Aorta (tissue), 5 donors: ENCODE data around the gene CNOT8. TPM values are rescaled to one million over a fixed set of nuclear protein-coding genes. Genes with fewer than 3 reads are reported as not detected.
A peak's percentile ranks its signal among the peaks of the same experiment; 100 is the strongest.
"Not testable (repeated sequence)": the region's sequence is repeated elsewhere in the genome, so short reads cannot be mapped to it uniquely, and the experiment has no call there.

ENCODE experiments used
- ATAC-seq: fragments of 200-7000 bp; cut with Tn5 transposase; one replicate; pipeline ENCODE4 v1.9.1; 2022; ENCODE audit warnings: moderate library complexity; ENCODE audit not compliant: low FRiP score
- DNase-seq, 2 donors: peaks; one replicate each; pipeline ENCODE4 v3.0.0-alpha.2; 2020
- H3K27ac ChIP-seq, 2 donors: one replicate each; pipeline ENCODE4 v1.5.1; 2013; ENCODE audit warnings: low read length in 2 of 2, mild to moderate bottlenecking in 2 of 2, moderate library complexity in 2 of 2, control low read depth in 1 of 2, inconsistent platforms in 1 of 2, low read depth in 1 of 2
- H3K27me3 ChIP-seq, 2 donors: one replicate each; pipeline ENCODE4 v1.6.1; 2013; ENCODE audit warnings: control low read depth in 1 of 2, low read length in 1 of 2, mild to moderate bottlenecking in 1 of 2, moderate library complexity in 1 of 2; ENCODE audit not compliant: insufficient read depth in 2 of 2, control insufficient read depth in 1 of 2
- H3K36me3 ChIP-seq, 2 donors: one replicate each; pipeline ENCODE4 v1.6.1; 2013; ENCODE audit warnings: control low read depth in 1 of 2, low read length in 1 of 2, mild to moderate bottlenecking in 1 of 2; ENCODE audit not compliant: insufficient read depth in 2 of 2, control insufficient read depth in 1 of 2
- H3K4me1 ChIP-seq, 2 donors: one replicate each; pipeline ENCODE4 v1.6.1; 2013; ENCODE audit warnings: low read length in 2 of 2, control low read depth in 1 of 2, mild to moderate bottlenecking in 1 of 2, moderate library complexity in 1 of 2; ENCODE audit not compliant: insufficient read depth in 2 of 2, control insufficient read depth in 1 of 2
- H3K4me3 ChIP-seq, 2 donors: one replicate each; pipeline ENCODE4 v1.5.1; 2013; ENCODE audit warnings: low read length in 2 of 2, control low read depth in 1 of 2, mild to moderate bottlenecking in 1 of 2
- H3K9me3 ChIP-seq: one replicate; pipeline ENCODE4 v1.6.1; 2013; ENCODE audit warnings: mild to moderate bottlenecking, low read length; ENCODE audit not compliant: control insufficient read depth
- WGBS, 2 donors: extraction: QIAGEN DNeasy Blood & Tissue Kit; methylation state at CpG; one replicate each; pipeline ENCODE4 v1.1.7; 2013; 5-methylcytosine and 5-hydroxymethylcytosine counted together
- intact Hi-C, 2 donors: fragments of 100-400 bp; cut with DNase I; formaldehyde crosslinking; loops; one replicate each; pipeline versions ENCODE4 v1.14.2 to v1.15.0; 2022
- polyA plus RNA-seq, 2 donors: library from polyadenylated mRNA; stranded (reverse); fragments of 200-250 nt; gene quantifications; one replicate each; pipeline ENCODE4 v1.2.3, GENCODE V29; 2013
- total RNA-seq, 2 donors: library from RNA; stranded (reverse); fragmentation: NEBNext Ultra II Directional; extraction: Animal tissue kit (Norgen Biotek cat#: 25700); gene quantifications; one replicate each; pipeline ENCODE4 v1.2.1, GENCODE V29; 2021
- donor health status: healthy with polysubstance abuse.
- donor health status: Bipolar disorder and iron deficiency.
- donor health status: DM: no; HTN: no; CAD: no.
- donor health status: DM: no; HTN: no; CAD: no.
- donor health status: DM: yes; HTN: yes; CAD: no.

The CNOT8 gene
- total and polyA plus RNA-seq, 4 donors: 39.7 to 48.6 (median 45.9) TPM

GRCh38 chr5:154816891-154817492, 41.4 kb upstream of the CNOT8 start:
- no peak overlapping the region for H3K4me3 ChIP-seq
- no peaks in the 10 kb centered on the region for H3K27me3 ChIP-seq
- no peaks in the 10 kb centered on the region for H3K4me1 ChIP-seq
- ATAC-seq (no peak), DNase-seq (no peak)
- H3K9me3 ChIP-seq: no peaks in the 10 kb centered on the region
- intact Hi-C loops: no loop called here
- 70 to 76% methylated on average over 5 of the region's 5 CpGs for WGBS, 2 donors
- no peak overlapping the region for H3K27ac ChIP-seq
- H3K36me3 ChIP-seq: peaks cover 0 to 12% of the 10 kb centered on the region in 2 donors

- no peak for DNase-seq
- WGBS, 2 donors: 75 to 76% methylated on average over 6 of the region's 6 CpGs
- ATAC-seq: no peak
- Histone ChIP-seq H3K27ac (no peak overlapping the region), H3K27me3 (no peaks in the 10 kb centered on the region), H3K36me3 (peaks cover 0 to 12% of the 10 kb centered on the region in 2 donors), H3K4me3 (no peak overlapping the region), H3K4me1 (no peaks in the 10 kb centered on the region), H3K9me3 (no peaks in the 10 kb centered on the region)
- intact Hi-C loops: no loop called here
Observed at GRCh38 chr5:154817815-154818214, 40.6 kb upstream of the CNOT8 start.

GRCh38 chr5:154818471-154819116, 39.8 kb upstream of the CNOT8 start:
- ATAC-seq (no peak), DNase-seq (no peak)
- intact Hi-C loops: no loop called here
- H3K27ac ChIP-seq: peak overlapping the region in 1 of 2 donors; percentile 30
- H3K4me1 ChIP-seq: no peaks in the 10 kb centered on the region
- 67 to 70% methylated on average over 2 of the region's 2 CpGs for WGBS, 2 donors
- no peaks in the 10 kb centered on the region for H3K27me3 ChIP-seq
- H3K9me3 ChIP-seq: no peaks in the 10 kb centered on the region
- no peak overlapping the region for H3K4me3 ChIP-seq
- H3K36me3 ChIP-seq: peaks cover 0 to 12% of the 10 kb centered on the region in 2 donors

- Histone ChIP-seq H3K4me3 (no peak overlapping the region), H3K27me3 (no peaks in the 10 kb centered on the region), H3K4me1 (no peaks in the 10 kb centered on the region), H3K36me3 (peaks cover 0 to 15% of the 10 kb centered on the region in 2 donors), H3K27ac (no peak overlapping the region), H3K9me3 (no peaks in the 10 kb centered on the region)
- WGBS, 2 donors: 63 to 71% methylated on average over 7 of the region's 7 CpGs
- intact Hi-C loops: no loop called here
- ATAC-seq: no peak
- DNase-seq: no peak
Observed at GRCh38 chr5:154819546-154819945, 38.9 kb upstream of the CNOT8 start.

- no peak for DNase-seq
- Histone ChIP-seq H3K36me3 (peaks cover 0 to 13% of the 10 kb centered on the region in 2 donors), H3K4me3 (no peak overlapping the region), H3K27me3 (no peaks in the 10 kb centered on the region), H3K27ac (no peak overlapping the region), H3K4me1 (no peaks in the 10 kb centered on the region), H3K9me3 (no peaks in the 10 kb centered on the region)
- intact Hi-C loops: no loop called here
- no peak for ATAC-seq
- 84 to 88% methylated on average over 5 of the region's 5 CpGs for WGBS, 2 donors
Observed at GRCh38 chr5:154820383-154820782, 38.0 kb upstream of the CNOT8 start.

GRCh38 chr5:154822896-154823295, 35.5 kb upstream of the CNOT8 start:
- intact Hi-C loops, ATAC-seq, H3K36me3 ChIP-seq, H3K9me3 ChIP-seq, H3K27me3 ChIP-seq, H3K4me3 ChIP-seq, DNase-seq, H3K27ac ChIP-seq, H3K4me1 ChIP-seq: not testable (repeated sequence)
- 80 to 83% methylated on average over 5 of the region's 5 CpGs for WGBS, 2 donors

GRCh38 chr5:154823605-154824004, 34.8 kb upstream of the CNOT8 start:
- H3K27ac ChIP-seq: no peak overlapping the region
- intact Hi-C loops: no loop called here
- H3K36me3 ChIP-seq: peaks cover 0 to 6% of the 10 kb centered on the region in 2 donors
- WGBS, 2 donors: 77 to 79% methylated on average over 4 of the region's 4 CpGs
- H3K27me3 ChIP-seq: no peaks in the 10 kb centered on the region
- no peaks in the 10 kb centered on the region for H3K9me3 ChIP-seq
- H3K4me1 ChIP-seq: no peaks in the 10 kb centered on the region
- no peak overlapping the region for H3K4me3 ChIP-seq
- ATAC-seq (no peak), DNase-seq (no peak)

- ATAC-seq: no peak
- no peaks in the 10 kb centered on the region for H3K4me1 ChIP-seq
Observed at GRCh38 chr5:154824070-154824469, 34.4 kb upstream of the CNOT8 start.

GRCh38 chr5:154829181-154829588, 29.2 kb upstream of the CNOT8 start:
- no peak for ATAC-seq
- Histone ChIP-seq H3K27me3 (no peaks in the 10 kb centered on the region), H3K9me3 (no peaks in the 10 kb centered on the region), H3K27ac (peak overlapping the region in 1 of 2 donors; percentile 22), H3K4me3 (no peak overlapping the region), H3K36me3 (peaks cover 0 to 9% of the 10 kb centered on the region in 2 donors), H3K4me1 (no peaks in the 10 kb centered on the region)
- WGBS, 2 donors: 77 to 85% methylated on average over 2 of the region's 2 CpGs
- intact Hi-C loops: no loop called here
- no peak for DNase-seq

More at GRCh38 chr5:154824070-154824469, 34.4 kb upstream of the CNOT8 start:
- H3K4me3 ChIP-seq: no peak overlapping the region
- H3K36me3 ChIP-seq: peaks cover 0 to 6% of the 10 kb centered on the region in 2 donors
- no peaks in the 10 kb centered on the region for H3K9me3 ChIP-seq
- no peak overlapping the region for H3K27ac ChIP-seq
- H3K27me3 ChIP-seq: no peaks in the 10 kb centered on the region
- intact Hi-C loops: no loop called here
- no peak for DNase-seq
- WGBS, 2 donors: 94 to 97% methylated on average over 2 of the region's 2 CpGs
